ENCODE data around the gene ARHGEF10L. TPM values are rescaled to one million over a fixed set of nuclear protein-coding genes. Genes with fewer than 3 reads are reported as not detected.

Gene ARHGEF10L
- total RNA-seq, 1 donor from 2014 or later: 49.4 TPM

- DNase-seq (ENCODE audit: low read depth): no peak
Measured at GRCh38 chr1:17672226-17672625, 132.7 kb downstream of the ARHGEF10L start.

DNA sequence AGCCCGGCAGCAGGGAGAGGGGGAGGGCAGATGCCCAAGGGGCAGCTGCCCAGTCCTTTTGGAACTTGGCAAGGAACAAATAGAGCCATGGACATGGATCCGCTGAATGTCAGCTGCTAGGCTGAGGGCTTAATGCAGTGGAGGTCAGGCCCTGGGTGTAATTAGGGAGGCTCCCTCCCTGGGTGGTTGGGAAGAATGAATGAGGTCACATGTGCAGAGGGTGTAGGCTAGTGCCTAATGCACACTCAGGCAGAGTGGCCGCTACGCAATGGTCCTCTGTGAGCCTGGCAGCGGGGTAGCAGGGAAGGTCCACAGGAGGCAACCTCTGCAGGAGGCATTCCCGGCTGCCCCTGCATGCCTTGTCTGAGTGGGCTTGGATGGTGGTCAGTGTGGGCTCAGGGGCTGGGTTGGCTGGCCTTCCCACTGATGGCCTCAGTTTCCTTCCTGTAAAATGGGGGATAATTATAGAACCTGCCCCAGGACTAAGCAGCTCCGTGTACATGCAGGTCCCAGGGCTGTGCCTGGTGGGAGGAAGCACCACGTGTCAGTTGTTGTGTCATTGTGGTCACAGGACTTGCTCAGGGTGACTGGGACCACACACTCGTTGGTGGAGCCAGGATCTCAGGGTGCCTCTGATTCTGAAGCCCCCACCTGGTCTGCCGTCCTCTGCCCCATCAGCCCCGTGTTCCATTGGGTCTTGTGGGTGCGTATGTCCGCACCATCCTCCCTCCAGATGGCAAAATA, 134.0 kb downstream of the ARHGEF10L start:
- DNase-seq (ENCODE audit: low read depth): peak; percentile 77

- DNase-seq (ENCODE audit: low read depth): no peak
Measured at GRCh38 chr1:17674726-17675500, 135.4 kb downstream of the ARHGEF10L start.

DNA sequence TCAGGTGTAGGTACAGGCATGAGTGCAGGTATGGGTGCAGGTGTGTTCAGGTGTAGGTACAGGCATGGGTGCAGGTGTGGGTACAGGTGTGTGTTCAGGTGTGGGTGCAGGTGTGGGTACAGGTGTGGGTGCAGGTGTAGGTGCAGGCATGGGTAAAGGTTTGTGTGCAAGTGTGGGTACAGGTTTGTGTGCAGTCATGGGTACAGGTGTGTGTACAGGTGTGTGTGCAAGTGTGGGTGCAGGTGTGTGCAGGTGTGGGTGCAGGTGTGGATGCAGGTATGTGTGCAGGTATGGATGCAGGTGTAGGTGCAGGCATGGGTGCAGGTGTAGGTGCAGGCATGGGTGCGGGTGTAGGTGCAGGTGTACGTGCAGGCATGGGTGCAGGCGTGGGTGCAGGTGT, 136.2 kb downstream of the ARHGEF10L start:
- DNase-seq (ENCODE audit: low read depth): no peak

- DNase-seq (ENCODE audit: low read depth): no peak
Measured at GRCh38 chr1:17676387-17677060, 137.0 kb downstream of the ARHGEF10L start.

DNA sequence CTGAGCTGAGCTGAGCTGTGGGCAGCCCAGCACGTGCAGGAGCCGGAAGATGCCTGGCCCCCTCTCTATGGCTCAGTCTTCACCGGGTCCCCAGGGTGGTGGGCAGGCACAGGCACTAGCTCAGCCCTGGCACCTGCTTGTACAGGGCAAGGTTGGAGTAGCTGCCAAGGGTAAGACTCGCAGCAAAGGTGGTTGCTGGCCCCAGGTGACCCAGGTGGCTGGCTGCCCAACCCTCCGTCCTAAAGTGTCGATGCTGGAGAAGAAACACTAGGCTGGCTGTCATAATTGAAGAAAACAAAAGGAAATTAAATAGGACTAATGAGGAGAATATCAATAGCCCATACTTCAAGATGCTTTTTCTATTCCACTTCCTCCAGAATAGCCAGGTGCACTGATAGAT, 138.5 kb downstream of the ARHGEF10L start:
- DNase-seq (ENCODE audit: low read depth): no peak

DNA sequence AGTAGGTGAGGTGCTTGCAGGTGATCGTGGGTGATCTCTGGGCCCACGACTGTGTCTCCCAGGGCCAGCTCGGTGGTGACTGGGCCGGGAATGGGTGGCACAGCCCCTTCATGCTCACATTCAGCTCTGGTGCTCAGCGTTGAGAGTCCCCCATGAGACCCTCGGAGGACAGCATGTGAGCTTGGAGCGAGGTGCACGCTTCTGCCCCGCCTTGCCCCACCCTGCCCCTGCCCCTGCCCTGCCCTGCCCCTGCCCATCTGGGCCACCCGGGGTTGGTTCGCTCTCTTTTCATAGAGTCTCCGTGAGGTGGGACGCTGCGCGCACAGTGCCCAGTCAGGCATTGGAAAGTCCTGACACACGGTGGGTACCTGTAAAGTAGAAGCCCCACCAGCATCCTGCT, 140.4 kb downstream of the ARHGEF10L start:
- DNase-seq (ENCODE audit: low read depth): no peak

- DNase-seq (ENCODE audit: low read depth): no peak
Measured at GRCh38 chr1:17680308-17680707, 140.8 kb downstream of the ARHGEF10L start.

GRCh38 chr1:17682400-17682799, 142.9 kb downstream of the ARHGEF10L start:
- no peak for DNase-seq (ENCODE audit: low read depth)

GRCh38 chr1:17683598-17683997, 144.1 kb downstream of the ARHGEF10L start:
- no peak for DNase-seq (ENCODE audit: low read depth)

GRCh38 chr1:17684810-17685209, 145.3 kb downstream of the ARHGEF10L start:
- no peak for DNase-seq (ENCODE audit: low read depth)

GRCh38 chr1:17686258-17686657, 146.8 kb downstream of the ARHGEF10L start:
- peak; percentile 27 for DNase-seq (ENCODE audit: low read depth)

DNA sequence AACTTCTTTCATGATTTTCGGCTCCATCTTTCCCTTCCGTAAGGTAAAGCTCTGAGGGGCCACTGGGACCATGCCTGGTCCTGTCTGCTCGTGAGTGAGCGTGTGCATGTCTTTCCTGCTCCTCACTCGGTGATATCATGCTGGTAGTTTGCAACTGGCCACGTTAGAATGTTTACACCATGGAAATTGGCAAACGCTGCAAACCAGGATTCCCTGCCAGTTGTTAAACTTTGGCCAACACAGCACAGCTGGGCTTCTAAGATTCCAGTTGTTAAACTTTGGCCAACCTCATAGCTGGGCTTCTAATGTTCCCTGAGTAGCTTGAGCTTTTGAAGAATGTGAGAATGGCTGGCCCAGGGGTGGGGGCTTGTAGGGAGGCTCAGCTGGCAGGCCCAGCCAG, 147.6 kb downstream of the ARHGEF10L start:
- peak; percentile 27 for DNase-seq (ENCODE audit: low read depth)

GRCh38 chr1:17688217-17688810, 148.8 kb downstream of the ARHGEF10L start:
- DNase-seq (ENCODE audit: low read depth): peak; percentile 75

GRCh38 chr1:17689011-17689410, 149.5 kb downstream of the ARHGEF10L start:
- no peak for DNase-seq (ENCODE audit: low read depth)

DNA sequence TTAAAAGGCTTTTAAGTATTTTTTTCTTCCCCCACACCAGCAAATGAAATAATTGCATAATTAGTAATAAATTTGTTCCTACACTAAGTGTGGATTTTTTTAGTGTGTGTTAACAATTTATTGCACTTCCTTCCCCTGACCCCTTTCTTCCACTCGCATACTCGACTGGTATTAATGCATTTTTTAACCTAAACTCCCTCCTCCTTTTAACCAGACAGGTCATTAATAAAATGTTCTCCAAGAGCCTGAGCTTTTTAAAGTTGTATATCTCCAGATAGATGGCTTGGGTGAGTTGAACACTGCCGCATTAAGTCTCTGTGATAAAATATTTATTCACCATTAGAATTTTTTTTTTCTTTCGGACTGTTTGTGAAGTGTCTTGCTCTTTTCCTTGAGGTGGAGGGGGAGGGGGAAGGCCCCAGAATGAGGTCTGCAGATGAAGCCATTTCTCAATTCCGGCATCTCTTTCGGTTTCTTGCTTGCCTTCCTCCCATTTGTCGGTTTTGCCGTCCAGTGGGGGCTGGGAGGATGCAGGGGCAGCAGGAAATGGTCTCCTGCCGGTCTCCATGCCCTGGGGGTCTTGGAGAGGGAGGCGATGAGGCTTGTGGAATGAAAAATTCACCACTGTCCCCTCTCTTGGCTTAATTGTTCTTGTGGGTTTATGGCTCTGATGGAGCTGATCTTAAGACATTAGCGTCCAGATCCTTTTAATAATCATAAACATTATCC, 151.6 kb downstream of the ARHGEF10L start:
- DNase-seq (ENCODE audit: low read depth): no peak

- no peak for DNase-seq (ENCODE audit: low read depth)
Measured at GRCh38 chr1:17692645-17693044, 153.1 kb downstream of the ARHGEF10L start.

GRCh38 chr1:17696417-17697301, 157.2 kb downstream of the ARHGEF10L start:
- DNase-seq (ENCODE audit: low read depth): peak; percentile 43

GRCh38 chr1:17697458-17697857, 158.0 kb downstream of the ARHGEF10L start:
- no peak for DNase-seq (ENCODE audit: low read depth)

DNA sequence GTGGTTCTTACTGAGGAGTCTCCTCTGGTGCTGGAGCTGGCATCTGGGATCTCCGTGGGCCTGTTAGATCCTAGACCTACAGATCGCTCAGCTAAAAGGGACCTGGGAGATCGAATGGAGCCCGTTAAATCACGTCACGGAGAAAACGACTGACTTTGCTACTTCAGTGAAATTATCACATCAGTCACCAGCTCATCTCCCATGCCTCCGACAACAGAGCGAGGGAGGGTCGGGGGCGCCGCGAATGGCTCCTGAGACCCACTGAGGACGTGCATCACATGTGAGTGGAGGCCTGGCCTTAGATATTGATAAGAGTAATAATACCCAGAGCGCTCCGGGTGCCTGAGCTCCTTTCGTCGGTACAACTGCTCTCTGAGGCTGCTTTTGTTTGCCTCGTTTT, 160.1 kb downstream of the ARHGEF10L start:
- DNase-seq (ENCODE audit: low read depth): no peak

Measured in myocyte (in vitro differentiated cells).